CD1c-positive myeloid dendritic cell (primary cell): ENCODE data around the gene TRIM16.
"Not testable (repeated sequence)": the region's sequence is repeated elsewhere in the genome, so short reads cannot be mapped to it uniquely, and the experiment has no call there.

Experiments
- DNase-seq: peaks from one replicate; pipeline ENCODE4 v3.0.0-alpha.2; 2016; ENCODE audit errors: extremely low spot score

Gene TRIM16

GRCh38 chr17:15683824-15684478, at the start of gene TRIM16:
Gene TRIM16 (minus strand): TSS chr17:15684311. CDS start chr17:15651609, 32,702 bp downstream.
- DNase-seq = peak; percentile 82

- DNase-seq = not testable (repeated sequence)
Observed at GRCh38 chr17:15733174-15733789, 49.2 kb upstream of the TRIM16 start.

- not testable (repeated sequence) for DNase-seq
Observed at GRCh38 chr17:15731900-15732299, 47.8 kb upstream of the TRIM16 start, which contains the start of gene TBC1D26. Gene TBC1D26 (plus strand): TSS chr17:15732283. CDS start chr17:15735349, 3,066 bp downstream.

GRCh38 chr17:15730535-15730934, 46.4 kb upstream of the TRIM16 start:
- not testable (repeated sequence) for DNase-seq

- DNase-seq = not testable (repeated sequence)
Observed at GRCh38 chr17:15716601-15717563, 32.8 kb upstream of the TRIM16 start.

GRCh38 chr17:15708879-15709278, 24.8 kb upstream of the TRIM16 start:
- DNase-seq = not testable (repeated sequence)

- DNase-seq = not testable (repeated sequence)
Observed at GRCh38 chr17:15704813-15705212, 20.7 kb upstream of the TRIM16 start.

- DNase-seq = not testable (repeated sequence)
Observed at GRCh38 chr17:15704239-15704638, 20.1 kb upstream of the TRIM16 start.

- DNase-seq = not testable (repeated sequence)
Observed at GRCh38 chr17:15699937-15700336, 15.8 kb upstream of the TRIM16 start.

- peak; percentile 99 for DNase-seq
Observed at GRCh38 chr17:15699413-15699924, 15.4 kb upstream of the TRIM16 start, which contains the start of gene ZNF286A. Gene ZNF286A (plus strand): TSS chr17:15699752. CDS start chr17:15700330, 578 bp downstream.

GRCh38 chr17:15698967-15699366, 14.9 kb upstream of the TRIM16 start:
- DNase-seq = not testable (repeated sequence)

- DNase-seq = not testable (repeated sequence)
Observed at GRCh38 chr17:15687494-15687893, 3.4 kb upstream of the TRIM16 start.

GRCh38 chr17:15683135-15683534, 976 bp downstream of the TRIM16 start:
- DNase-seq = not testable (repeated sequence)

GRCh38 chr17:15675991-15676390, 8.1 kb downstream of the TRIM16 start:
- not testable (repeated sequence) for DNase-seq

GRCh38 chr17:15674640-15675039, 9.5 kb downstream of the TRIM16 start:
- not testable (repeated sequence) for DNase-seq

- not testable (repeated sequence) for DNase-seq
Observed at GRCh38 chr17:15669526-15669925, 14.6 kb downstream of the TRIM16 start.

- no peak for DNase-seq
Observed at GRCh38 chr17:15663691-15664090, 20.4 kb downstream of the TRIM16 start.

GRCh38 chr17:15663176-15663575, 20.9 kb downstream of the TRIM16 start:
- no peak for DNase-seq

- no peak for DNase-seq
Observed at GRCh38 chr17:15662681-15663080, 21.4 kb downstream of the TRIM16 start.

GRCh38 chr17:15660077-15660476, 24.0 kb downstream of the TRIM16 start:
- no peak for DNase-seq

- no peak for DNase-seq
Observed at GRCh38 chr17:15659663-15660062, 24.4 kb downstream of the TRIM16 start.

GRCh38 chr17:15659236-15659635, 24.9 kb downstream of the TRIM16 start:
- no peak for DNase-seq
